ENCODE results near the gene PSME3IP1. TPM values are rescaled to one million over a fixed set of nuclear protein-coding genes. Genes with fewer than 3 reads are reported as not detected.

The PSME3IP1 gene
- total RNA-seq, 1 experiment from 2014 or later, result 103 TPM

- Histone ChIP-seq H3K18ac (ENCODE audit: insufficient read length, low read depth, low read length) (no peak overlapping the region), H3K23me2 (ENCODE audit: insufficient read length, low read depth, low read length, poor library complexity, severe bottlenecking) (no peaks in the 10 kb centered on the region), H4K20me1 (ENCODE audit: control insufficient read depth, insufficient read depth, insufficient read length) (no peaks in the 10 kb centered on the region), H3K23ac (ENCODE audit: insufficient read length, low read depth, low read length) (no peak overlapping the region), H2BK15ac (ENCODE audit: low read depth, low read length) (no peak overlapping the region), H3K79me2 (ENCODE audit: insufficient read depth, low read length) (no peaks in the 10 kb centered on the region), H3T11ph (ENCODE audit: low read length) (no peak overlapping the region), H2AFZ (ENCODE audit: low read length) (no peak overlapping the region), H4K8ac (replicated peaks; ENCODE audit: insufficient read length, low read depth, low read length) (no peak overlapping the region), H2BK20ac (ENCODE audit: low read depth, low read length, poor library complexity, severe bottlenecking) (no peak overlapping the region), H4K5ac (ENCODE audit: insufficient read length, low read depth, low read length) (no peak overlapping the region), H3K9me3 (ENCODE audit: control insufficient read depth, low read depth, low read length) (no peaks in the 10 kb centered on the region), H3K56ac (ENCODE audit: insufficient read length, low read depth, low read length) (no peak overlapping the region), H3K27me3 (ENCODE audit: insufficient read depth, low read length) (no peaks in the 10 kb centered on the region), H3K4ac (ENCODE audit: low read depth, low read length) (no peak overlapping the region), H3K79me1 (ENCODE audit: insufficient read depth, low read depth, low read length, poor library complexity, severe bottlenecking) (no peaks in the 10 kb centered on the region), H2BK120ac (ENCODE audit: low read depth, low read length, poor library complexity, severe bottlenecking) (no peak overlapping the region), H3K27ac (ENCODE audit: insufficient read length, low read depth, low read length) (no peak overlapping the region), H3K9ac (ENCODE audit: extremely low read depth, insufficient read length, low read length) (no peak overlapping the region), H4K91ac (ENCODE audit: insufficient read length, low read depth, low read length) (no peak overlapping the region), H2BK12ac (ENCODE audit: insufficient read length, low read depth, low read length) (no peak overlapping the region), H3K4me2 (ENCODE audit: insufficient read depth, insufficient read length, low read length) (no peak overlapping the region), H2BK5ac (ENCODE audit: insufficient read length, low read length) (no peak overlapping the region), H2AK5ac (ENCODE audit: insufficient read length, low read length) (no peak overlapping the region), H3K14ac (ENCODE audit: insufficient read depth, low read length) (no peak overlapping the region), H3K4me1 (ENCODE audit: insufficient read depth, low read length) (peaks cover 6% of the 10 kb centered on the region)
- no peak for TF ChIP-seq CTCF (conservative IDR thresholded peaks at IDR 0.05)
- H3K9me3 Mint-ChIP-seq, result no peaks in the 10 kb centered on the region
- H3K36me3 Mint-ChIP-seq (ENCODE audit: insufficient read depth in 1 of 3, low read depth in 3 of 3), result no peaks in the 10 kb centered on the region; a peak in 1 of 7 replicates
- DNase-seq, result no peak
- H3K4me1 Mint-ChIP-seq, result peaks cover 11 to 22% of the 10 kb centered on the region in 2 experiments
- H3K27me3 Mint-ChIP-seq (ENCODE audit: low read depth), result peaks cover 1% of the 10 kb centered on the region; the same call in 1 of the 2 replicates
- no peak overlapping the region for H3K4me3 Mint-ChIP-seq
- H3K27ac Mint-ChIP-seq, result peak overlapping the region in 1 of 3 experiments; percentile 59; a peak in 1 of 7 replicates
- no CpG with 5 or more reads among the region's 10 CpGs for WGBS (ENCODE audit: extremely low coverage, insufficient read length, low lambda C conversion rate)
Measured at GRCh38 chr16:57112403-57113041, 73.3 kb downstream of the PSME3IP1 start.

All from H9 (cell line).